Karpas-422 (cell line): Measurements from ENCODE around the gene MRPS15. TPM values are rescaled to one million over a fixed set of nuclear protein-coding genes. Genes with fewer than 3 reads are reported as not detected.

Experiments
- DNase-seq: peaks from one replicate; pipeline ENCODE4 v3.0.0-alpha.2; 2015
- H2AFZ ChIP-seq: fragments of 200-600 bp; sonication (generic); 2 replicates; pipeline ENCODE4 v1.6.1; 2014; ENCODE audit warnings: antibody characterized with exemption, low read length, mixed read lengths
- H3K27ac ChIP-seq: fragments of 200-600 bp; sonication (generic); 2 replicates; pipeline ENCODE4 v1.5.1; 2014; ENCODE audit warnings: mild to moderate bottlenecking, low read length, moderate library complexity
- H3K27me3 ChIP-seq: fragments of 200-600 bp; sonication (generic); 2 replicates; pipeline ENCODE4 v1.6.1; 2014; ENCODE audit warnings: low read length, mixed read lengths
- H3K36me3 ChIP-seq: fragments of 200-600 bp; sonication (generic); 2 replicates; pipeline ENCODE4 v1.6.1; 2014; ENCODE audit warnings: low read length, mixed read lengths; ENCODE audit not compliant: insufficient read depth
- H3K4me1 ChIP-seq: fragments of 200-600 bp; sonication (generic); 2 replicates; pipeline ENCODE4 v1.6.1; 2014; ENCODE audit warnings: mild to moderate bottlenecking, low read length, mixed read lengths
- H3K4me2 ChIP-seq: fragments of 200-600 bp; sonication (generic); 2 replicates; pipeline ENCODE4 v1.6.1; 2014; ENCODE audit warnings: low read length, low read depth, mild to moderate bottlenecking; ENCODE audit not compliant: poor library complexity, severe bottlenecking
- H3K4me3 ChIP-seq: fragments of 200-600 bp; sonication (generic); 2 replicates; pipeline ENCODE4 v1.5.1; 2014; ENCODE audit warnings: mild to moderate bottlenecking, antibody characterized with exemption, low read length, mixed read lengths
- H3K79me2 ChIP-seq: fragments of 200-600 bp; sonication (generic); 2 replicates; pipeline ENCODE4 v1.6.1; 2014; ENCODE audit warnings: mild to moderate bottlenecking, low read length, mixed read lengths
- H3K9ac ChIP-seq: fragments of 200-600 bp; sonication (generic); 2 replicates; pipeline ENCODE4 v1.6.0; 2014; ENCODE audit warnings: low read length
- H3K9me2 ChIP-seq: fragments of 200-600 bp; sonication (generic), shearing (Covaris generic); replicated peaks from 2 replicates; pipeline ENCODE4 v1.6.0; 2014; ENCODE audit warnings: mild to moderate bottlenecking, low read length, moderate library complexity; ENCODE audit not compliant: insufficient read depth
- H3K9me3 ChIP-seq: fragments of 300-700, 200-600 bp; sonication (generic); 2 replicates; pipeline ENCODE4 v1.6.1; 2014; ENCODE audit warnings: low read length, mixed read lengths
- H4K20me1 ChIP-seq: fragments of 200-600 bp; sonication (generic); 2 replicates; pipeline ENCODE4 v1.6.1; 2014; ENCODE audit warnings: mild to moderate bottlenecking, antibody characterized with exemption, low read length, low read depth; ENCODE audit not compliant: insufficient read depth
- small RNA-seq: library from RNA; depleted of rRNA; stranded (forward); fragments of <200 nt; gene quantifications from one replicate; pipeline ENCODE3, GENCODE V24; 2014
- total RNA-seq: library from RNA; depleted of rRNA; stranded (reverse); fragments of >200 nt; shearing (Covaris generic); gene quantifications from 2 replicates; pipeline ENCODE4 v1.2.3, GENCODE V29; 2014; ENCODE audit warnings: low replicate concordance; rRNA removed

The MRPS15 gene
- total RNA-seq, 1 experiment from 2014 or later = 86.7 TPM

DNA sequence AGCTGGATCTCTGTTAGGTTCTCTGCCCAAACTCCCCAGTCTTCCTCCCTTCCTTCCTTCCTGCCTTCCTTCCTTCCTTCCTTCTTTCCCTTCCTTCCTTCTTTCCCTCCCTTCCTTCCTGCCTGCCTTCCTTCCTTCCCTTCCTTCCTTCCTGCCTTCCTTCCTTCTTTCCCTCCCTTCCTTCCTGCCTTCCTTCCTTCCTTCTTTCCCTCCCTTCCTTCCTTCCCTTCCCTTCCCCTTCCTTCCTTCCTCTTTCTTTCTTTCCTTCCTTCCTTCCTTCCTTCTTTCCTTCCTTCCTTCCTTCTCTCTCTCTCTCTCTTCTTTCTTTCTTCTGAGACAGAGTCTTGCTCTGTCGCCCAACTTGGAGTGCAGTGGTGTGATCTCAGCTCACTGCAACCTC lies 57.7 kb downstream of the MRPS15 start:
- H2AFZ ChIP-seq = no peak overlapping the region
- H3K27ac ChIP-seq = no peak overlapping the region
- no peak overlapping the region for H3K4me2 ChIP-seq
- peaks cover 12% of the 10 kb centered on the region for H3K4me1 ChIP-seq
- H3K9me3 ChIP-seq = no peaks in the 10 kb centered on the region
- no peaks in the 10 kb centered on the region for H3K27me3 ChIP-seq
- H3K36me3 ChIP-seq = peaks cover 6% of the 10 kb centered on the region; the same call in 1 of the 2 replicates
- peaks cover 10% of the 10 kb centered on the region for H3K79me2 ChIP-seq
- no peak for DNase-seq
- no peaks in the 10 kb centered on the region for H3K9me2 ChIP-seq
- no peak overlapping the region for H3K4me3 ChIP-seq
- H4K20me1 ChIP-seq = no peaks in the 10 kb centered on the region
- no peak overlapping the region for H3K9ac ChIP-seq

Small RNAs within 50 kb of the gene (small RNA-seq; reads per million reads assigned to genes)
- 0.24 reads per million for gene SNORA63C

Other genes starting within 250 kb of the MRPS15 start
- gene THRAP3, start 239.9 kb downstream of the MRPS15 start, total RNA-seq = 47.0 and 56.2 TPM in 2 replicates
- 8.2 and 16.4 TPM in 2 replicates for gene SH3D21, start 158.0 kb downstream of the MRPS15 start, total RNA-seq
- gene EVA1B, start 140.7 kb downstream of the MRPS15 start, total RNA-seq = 0.75 and 7.1 TPM in 2 replicates
- gene STK40, start 78.5 kb downstream of the MRPS15 start, total RNA-seq = 27.0 and 44.6 TPM in 2 replicates
- 19.4 and 19.5 TPM in 2 replicates for gene LSM10, start 66.5 kb downstream of the MRPS15 start, total RNA-seq
- gene OSCP1, start 13.9 kb downstream of the MRPS15 start, total RNA-seq = 11.8 and 15.0 TPM in 2 replicates
- gene CSF3R, start 18.5 kb upstream of the MRPS15 start, total RNA-seq = not detected in 2 replicates